Measurements from ENCODE around the gene MOK. TPM values are rescaled to one million over a fixed set of nuclear protein-coding genes. Genes with fewer than 3 reads are reported as not detected.

MOK gene
- total RNA-seq, 6 experiments from 2014 or later = 2.7 to 4.7 (median 3.8) TPM

DNA sequence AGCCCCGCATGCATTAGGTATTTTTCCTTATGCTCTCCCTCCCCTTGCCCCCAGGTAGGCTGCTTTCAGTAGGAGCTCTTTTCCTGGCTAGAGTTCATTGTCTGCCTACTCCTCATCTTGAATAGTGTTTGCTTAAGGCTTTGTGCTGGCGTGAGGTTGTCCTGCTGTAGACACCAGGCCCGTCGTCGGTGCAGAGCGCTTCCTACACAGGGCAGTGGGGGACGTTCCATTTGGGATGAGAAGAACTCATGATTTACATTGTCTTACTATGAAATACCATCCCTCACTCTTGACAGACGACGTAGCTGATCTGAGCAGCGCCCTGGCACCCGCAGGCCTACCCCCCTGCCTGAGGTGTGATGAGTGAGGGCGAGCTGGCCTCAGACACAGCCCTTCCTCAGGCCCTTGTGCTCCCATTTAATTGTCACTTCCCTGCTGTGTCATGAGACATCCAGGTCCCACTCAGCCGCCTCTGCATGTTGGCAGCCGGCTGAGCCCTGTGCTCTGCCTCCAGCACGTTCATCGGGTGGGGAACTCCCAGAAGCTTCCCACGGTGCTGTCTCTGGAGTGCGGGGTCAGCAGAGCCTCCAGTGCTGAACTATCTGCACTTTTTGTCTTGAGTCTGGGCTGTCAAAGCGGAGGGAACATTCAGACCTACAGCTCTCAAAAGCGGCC is 89.3 kb downstream of the MOK start:
- WGBS (ENCODE audit: insufficient coverage, low coverage, low lambda C conversion rate, missing lambda C conversion rate) = 98% methylated on average over 6 of the region's 20 CpGs
- intact Hi-C loops (cut with DNase I) = no loop called here
- peak in 1 of 4 donors; percentile 17 for ATAC-seq
- Histone ChIP-seq H3K4me1 (no peaks in the 10 kb centered on the region), H3K9me3 (no peaks in the 10 kb centered on the region), H3K27me3 (no peaks in the 10 kb centered on the region), H3K4me3 (no peak overlapping the region), H3K27ac (no peak overlapping the region), H3K36me3 (peaks cover 0 to 4% (median 0%) of the 10 kb centered on the region in 4 donors)
- DNase-seq = no peak
- TF ChIP-seq CTCF (IDR thresholded peaks at IDR 0.05) = no peak
- TF ChIP-seq POLR2A (IDR thresholded peaks at IDR 0.05) = no peak

- H3K4me3 ChIP-seq = no peak overlapping the region
- intact Hi-C loops (cut with DNase I) = no loop called here
- WGBS (ENCODE audit: insufficient coverage, low coverage, low lambda C conversion rate, missing lambda C conversion rate) = 80% methylated on average over 6 of the region's 12 CpGs
- H3K4me1 ChIP-seq = no peaks in the 10 kb centered on the region
- no peak overlapping the region for H3K27ac ChIP-seq
- no peak for DNase-seq
- H3K27me3 ChIP-seq = no peaks in the 10 kb centered on the region
- no peak for TF ChIP-seq POLR2A (IDR thresholded peaks at IDR 0.05)
- TF ChIP-seq CTCF (IDR thresholded peaks at IDR 0.05) = no peak
- peaks cover 0 to 4% (median 0%) of the 10 kb centered on the region in 4 donors for H3K36me3 ChIP-seq
- ATAC-seq = no peak
- no peaks in the 10 kb centered on the region for H3K9me3 ChIP-seq
Observed at GRCh38 chr14:102215071-102215470, 89.9 kb downstream of the MOK start.

GRCh38 chr14:102213984-102214658 is 90.8 kb downstream of the MOK start:
- H3K27ac ChIP-seq = no peak overlapping the region
- 90% methylated on average over 17 of the region's 25 CpGs for WGBS (ENCODE audit: insufficient coverage, low coverage, low lambda C conversion rate, missing lambda C conversion rate)
- intact Hi-C loops (cut with DNase I) = no loop called here
- TF ChIP-seq POLR2A (IDR thresholded peaks at IDR 0.05) = no peak
- peak in 1 of 4 donors; percentile 7 for TF ChIP-seq CTCF (IDR thresholded peaks at IDR 0.05)
- H3K36me3 ChIP-seq = peaks cover 0 to 4% (median 0%) of the 10 kb centered on the region in 4 donors
- DNase-seq (no peak), ATAC-seq (no peak)
- no peaks in the 10 kb centered on the region for H3K4me1 ChIP-seq
- H3K9me3 ChIP-seq = no peaks in the 10 kb centered on the region
- H3K27me3 ChIP-seq = no peaks in the 10 kb centered on the region
- no peak overlapping the region for H3K4me3 ChIP-seq

GRCh38 chr14:102213470-102213869 is 91.5 kb downstream of the MOK start:
- DNase-seq = no peak
- TF ChIP-seq CTCF (IDR thresholded peaks at IDR 0.05) = no peak
- no peak for TF ChIP-seq POLR2A (IDR thresholded peaks at IDR 0.05)
- Histone ChIP-seq H3K9me3 (no peaks in the 10 kb centered on the region), H3K36me3 (peaks cover 0 to 4% (median 0%) of the 10 kb centered on the region in 4 donors), H3K4me1 (no peaks in the 10 kb centered on the region), H3K27ac (no peak overlapping the region), H3K4me3 (no peak overlapping the region), H3K27me3 (no peaks in the 10 kb centered on the region)
- ATAC-seq = no peak
- 92% methylated on average over 8 of the region's 10 CpGs for WGBS (ENCODE audit: insufficient coverage, low coverage, low lambda C conversion rate, missing lambda C conversion rate)
- intact Hi-C loops (cut with DNase I) = no loop called here
